Upper lobe of left lung (tissue), 4 donors: ENCODE data around the gene FAF1.

Experiments used
- POLR2AphosphoS5 ChIP-seq, 2 donors: sonication (generic); formaldehyde crosslinking; IDR thresholded peaks; one replicate each; pipeline ENCODE4 v1.5.1; 2017; ENCODE audit warnings: antibody characterized with exemption in 2 of 2
- TF ChIP-seq, protein P1 (sequence below), 6 experiments: fragments of 450-650 bp in 4 of 6; fragments of 200-600 bp in 2 of 6; sonication (generic) in 2 of 6; IDR thresholded peaks; one replicate each; pipeline ENCODE4 v1.5.1; 2016 to 2019; ENCODE audit warnings: antibody characterized with exemption in 6 of 6

DNA sequence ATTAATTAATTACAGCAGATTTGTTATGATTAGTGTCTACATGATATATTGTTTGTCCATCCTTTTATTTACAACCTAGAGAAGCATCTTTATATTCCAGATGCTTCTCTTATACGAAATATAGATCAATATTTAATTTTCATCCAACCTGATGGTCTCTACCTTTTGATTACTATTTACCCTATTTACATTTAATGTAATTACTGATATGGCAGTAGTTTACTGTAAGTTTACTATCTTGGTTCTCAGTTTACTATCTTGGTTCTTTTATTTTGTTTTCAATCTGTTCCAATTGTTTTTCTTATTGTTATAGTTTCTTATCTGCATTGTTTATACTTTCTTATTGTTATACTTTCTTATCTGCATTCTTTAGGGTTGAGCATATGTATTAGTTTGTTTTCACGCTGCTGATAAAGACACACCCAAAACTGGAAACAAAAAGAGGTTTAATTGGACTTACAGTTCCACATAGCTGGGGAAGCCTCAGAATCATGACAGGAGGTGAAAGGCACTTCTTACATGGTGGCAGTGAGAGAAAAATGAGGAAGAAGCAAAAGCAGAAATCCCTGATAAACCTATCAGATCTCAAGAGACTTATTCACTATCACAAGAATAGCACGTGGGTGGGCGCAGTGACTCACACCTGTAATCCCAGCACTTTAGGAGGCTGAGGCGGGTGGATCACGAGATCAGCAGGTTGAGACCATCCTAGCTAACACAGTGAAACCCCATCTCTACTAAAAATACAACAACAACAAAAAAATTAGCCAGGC is 28.9 kb downstream of the FAF1 start:
- TF ChIP-seq POLR2AphosphoS5 (IDR thresholded peaks at IDR 0.05), result no peak
- TF ChIP-seq, protein P1, sequence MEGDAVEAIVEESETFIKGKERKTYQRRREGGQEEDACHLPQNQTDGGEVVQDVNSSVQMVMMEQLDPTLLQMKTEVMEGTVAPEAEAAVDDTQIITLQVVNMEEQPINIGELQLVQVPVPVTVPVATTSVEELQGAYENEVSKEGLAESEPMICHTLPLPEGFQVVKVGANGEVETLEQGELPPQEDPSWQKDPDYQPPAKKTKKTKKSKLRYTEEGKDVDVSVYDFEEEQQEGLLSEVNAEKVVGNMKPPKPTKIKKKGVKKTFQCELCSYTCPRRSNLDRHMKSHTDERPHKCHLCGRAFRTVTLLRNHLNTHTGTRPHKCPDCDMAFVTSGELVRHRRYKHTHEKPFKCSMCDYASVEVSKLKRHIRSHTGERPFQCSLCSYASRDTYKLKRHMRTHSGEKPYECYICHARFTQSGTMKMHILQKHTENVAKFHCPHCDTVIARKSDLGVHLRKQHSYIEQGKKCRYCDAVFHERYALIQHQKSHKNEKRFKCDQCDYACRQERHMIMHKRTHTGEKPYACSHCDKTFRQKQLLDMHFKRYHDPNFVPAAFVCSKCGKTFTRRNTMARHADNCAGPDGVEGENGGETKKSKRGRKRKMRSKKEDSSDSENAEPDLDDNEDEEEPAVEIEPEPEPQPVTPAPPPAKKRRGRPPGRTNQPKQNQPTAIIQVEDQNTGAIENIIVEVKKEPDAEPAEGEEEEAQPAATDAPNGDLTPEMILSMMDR (IDR thresholded peaks at IDR 0.05), result no peak
